ENCODE data around the gene SHISAL1.

DNA sequence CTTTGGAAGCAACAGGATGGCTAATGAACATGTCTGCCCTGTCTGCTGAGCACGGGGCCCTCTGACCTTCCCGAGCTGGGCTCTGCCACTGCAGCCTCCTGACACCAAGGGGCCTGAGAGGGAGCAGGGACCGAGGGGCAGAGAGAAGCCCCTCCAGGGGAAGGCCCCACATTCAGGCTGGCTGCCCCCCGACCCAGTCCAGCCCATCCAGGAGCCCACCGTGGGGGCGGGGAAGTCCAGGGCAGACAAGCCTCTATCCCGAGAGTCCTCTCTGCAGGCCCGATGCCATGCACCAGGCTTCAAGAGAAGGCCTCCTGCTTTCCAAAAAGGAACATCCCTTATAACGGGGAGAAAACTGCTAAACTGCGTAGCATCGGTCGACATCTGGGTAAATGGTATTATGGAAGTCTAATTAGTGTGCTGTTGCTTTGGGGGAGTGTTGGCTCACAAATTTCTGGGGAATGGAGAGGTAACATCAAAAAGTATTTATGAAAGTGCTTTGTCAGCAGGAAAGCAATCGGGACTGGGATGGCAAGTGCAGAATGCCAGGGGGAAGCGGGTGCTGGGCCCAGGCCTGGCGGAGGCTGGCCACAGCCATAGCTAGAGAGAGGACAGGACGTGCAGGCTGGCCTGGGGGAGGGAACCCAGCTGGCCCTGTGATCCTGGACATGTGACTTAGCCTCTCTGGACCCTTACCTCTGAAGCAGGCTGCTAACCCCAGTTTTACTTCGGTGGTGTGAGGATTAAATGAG, 5.3 kb upstream of the SHISAL1 start:
- TF ChIP-seq EZH2 (IDR thresholded peaks at IDR 0.05; ENCODE audit: insufficient read depth, poor library complexity, severe bottlenecking), result no peak
- TF ChIP-seq EZH2phosphoT487 (IDR thresholded peaks at IDR 0.05; ENCODE audit: insufficient read depth, low read depth), result no peak
